Measurements from ENCODE around the gene PRSS50. TPM values are rescaled to one million over a fixed set of nuclear protein-coding genes. Genes with fewer than 3 reads are reported as not detected.

PRSS50 gene
- total RNA-seq, 1 donor from 2014 or later = not detected

DNA sequence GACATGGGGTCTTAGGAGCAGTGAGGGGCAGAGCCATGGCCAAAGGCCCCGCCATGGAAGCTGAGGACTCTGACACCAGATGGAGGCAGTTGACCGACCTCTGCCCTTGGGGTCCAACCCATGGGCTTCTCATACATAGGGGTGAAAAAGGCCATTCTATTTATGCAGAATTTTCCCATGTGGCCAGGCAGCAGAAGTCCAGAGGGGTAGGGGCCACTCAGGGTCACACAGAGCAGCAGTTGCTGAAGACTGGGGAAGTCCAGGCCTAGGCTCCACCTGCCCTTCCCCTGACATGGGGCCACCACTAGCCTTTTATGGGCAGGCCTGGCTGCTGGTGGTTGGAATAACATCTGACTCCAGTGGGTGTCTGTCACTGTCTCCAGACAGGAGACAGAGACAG, 6.4 kb downstream of the PRSS50 start:
- intact Hi-C loops (cut with DNase I) = no loop called here
- no peak for TF ChIP-seq POLR2AphosphoS5 (IDR thresholded peaks at IDR 0.05; ENCODE audit: insufficient read depth in 1 of 2, low read depth in 1 of 2)
- TF ChIP-seq POLR2A (IDR thresholded peaks at IDR 0.05) = no peak
- TF ChIP-seq, protein P1, sequence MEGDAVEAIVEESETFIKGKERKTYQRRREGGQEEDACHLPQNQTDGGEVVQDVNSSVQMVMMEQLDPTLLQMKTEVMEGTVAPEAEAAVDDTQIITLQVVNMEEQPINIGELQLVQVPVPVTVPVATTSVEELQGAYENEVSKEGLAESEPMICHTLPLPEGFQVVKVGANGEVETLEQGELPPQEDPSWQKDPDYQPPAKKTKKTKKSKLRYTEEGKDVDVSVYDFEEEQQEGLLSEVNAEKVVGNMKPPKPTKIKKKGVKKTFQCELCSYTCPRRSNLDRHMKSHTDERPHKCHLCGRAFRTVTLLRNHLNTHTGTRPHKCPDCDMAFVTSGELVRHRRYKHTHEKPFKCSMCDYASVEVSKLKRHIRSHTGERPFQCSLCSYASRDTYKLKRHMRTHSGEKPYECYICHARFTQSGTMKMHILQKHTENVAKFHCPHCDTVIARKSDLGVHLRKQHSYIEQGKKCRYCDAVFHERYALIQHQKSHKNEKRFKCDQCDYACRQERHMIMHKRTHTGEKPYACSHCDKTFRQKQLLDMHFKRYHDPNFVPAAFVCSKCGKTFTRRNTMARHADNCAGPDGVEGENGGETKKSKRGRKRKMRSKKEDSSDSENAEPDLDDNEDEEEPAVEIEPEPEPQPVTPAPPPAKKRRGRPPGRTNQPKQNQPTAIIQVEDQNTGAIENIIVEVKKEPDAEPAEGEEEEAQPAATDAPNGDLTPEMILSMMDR (IDR thresholded peaks at IDR 0.05) = no peak
- Histone ChIP-seq H3K27ac (no peak overlapping the region), H3K9me3 (no peaks in the 10 kb centered on the region), H3K4me3 (no peak overlapping the region), H3K27me3 (no peaks in the 10 kb centered on the region), H3K4me1 (peaks cover 7% of the 10 kb centered on the region), H3K36me3 (no peaks in the 10 kb centered on the region)
- no peak for DNase-seq (ENCODE audit: extremely low spot score in 2 of 2)

DNA sequence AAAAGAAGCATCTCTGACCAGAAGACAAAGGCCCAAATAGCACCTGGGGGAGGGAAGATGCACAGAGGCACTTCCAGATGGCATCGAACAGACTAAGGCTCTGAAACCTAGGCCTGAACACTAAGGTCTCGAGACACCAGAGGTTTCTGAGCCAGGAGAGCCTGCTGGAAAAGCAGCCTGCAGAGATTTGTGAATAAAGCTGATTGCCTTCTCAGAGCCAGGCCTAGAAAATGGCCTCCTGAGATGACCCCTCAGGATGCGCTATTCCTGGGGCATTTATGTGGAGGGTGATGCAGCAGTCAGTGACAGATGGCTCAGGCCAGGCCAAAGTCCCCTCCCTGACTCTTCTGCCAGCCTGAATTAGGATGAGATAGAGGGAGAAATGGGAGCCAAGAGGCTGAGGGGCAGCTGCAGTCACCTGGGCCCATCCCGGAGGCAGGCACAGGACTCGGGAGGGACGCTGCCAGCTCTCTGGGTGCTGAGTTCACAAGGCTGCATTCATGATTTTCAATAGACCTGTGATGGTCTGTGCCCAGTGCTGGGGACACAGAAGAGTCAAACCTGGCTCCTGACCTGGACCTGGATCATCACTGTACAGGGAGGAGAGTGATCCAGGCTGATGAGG, 6.9 kb downstream of the PRSS50 start:
- DNase-seq (ENCODE audit: extremely low spot score in 2 of 2) = no peak
- H3K27me3 ChIP-seq = no peaks in the 10 kb centered on the region
- TF ChIP-seq, protein P1 (IDR thresholded peaks at IDR 0.05) = no peak
- TF ChIP-seq POLR2AphosphoS5 (IDR thresholded peaks at IDR 0.05; ENCODE audit: insufficient read depth in 1 of 2, low read depth in 1 of 2) = no peak
- peaks cover 13% of the 10 kb centered on the region for H3K4me1 ChIP-seq
- H3K4me3 ChIP-seq = no peak overlapping the region
- H3K27ac ChIP-seq = no peak overlapping the region
- H3K9me3 ChIP-seq = no peaks in the 10 kb centered on the region
- no peaks in the 10 kb centered on the region for H3K36me3 ChIP-seq
- intact Hi-C loops (cut with DNase I) = no loop called here

DNA sequence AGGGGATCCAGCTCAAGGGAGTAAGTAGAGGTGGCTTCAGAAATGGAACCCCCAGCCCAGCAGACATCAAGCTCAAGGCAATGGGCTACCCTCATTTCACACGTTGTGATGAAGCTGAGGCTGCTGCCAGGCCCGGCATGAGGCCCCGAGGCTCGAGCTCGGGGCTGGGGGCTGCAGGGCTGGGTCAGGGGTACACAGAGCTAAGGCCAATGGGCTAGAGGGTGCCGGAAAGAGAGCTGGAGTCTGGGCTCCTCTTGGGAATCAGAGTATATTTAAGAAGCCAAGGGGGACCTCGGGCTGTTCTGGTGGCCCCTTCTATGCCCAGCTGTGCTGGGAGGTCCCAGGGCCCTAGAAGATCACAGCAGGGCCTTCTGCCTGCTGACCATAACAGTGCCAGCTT, 7.4 kb downstream of the PRSS50 start:
- Histone ChIP-seq H3K27me3 (no peaks in the 10 kb centered on the region), H3K4me3 (no peak overlapping the region), H3K4me1 (peaks cover 18% of the 10 kb centered on the region), H3K9me3 (no peaks in the 10 kb centered on the region), H3K36me3 (no peaks in the 10 kb centered on the region), H3K27ac (no peak overlapping the region)
- intact Hi-C loops (cut with DNase I) = no loop called here
- TF ChIP-seq POLR2AphosphoS5 (IDR thresholded peaks at IDR 0.05; ENCODE audit: insufficient read depth in 1 of 2, low read depth in 1 of 2) (no peak), POLR2A (IDR thresholded peaks at IDR 0.05) (no peak)
- TF ChIP-seq, protein P1 (IDR thresholded peaks at IDR 0.05) = no peak
- DNase-seq (ENCODE audit: extremely low spot score in 2 of 2) = no peak

DNA sequence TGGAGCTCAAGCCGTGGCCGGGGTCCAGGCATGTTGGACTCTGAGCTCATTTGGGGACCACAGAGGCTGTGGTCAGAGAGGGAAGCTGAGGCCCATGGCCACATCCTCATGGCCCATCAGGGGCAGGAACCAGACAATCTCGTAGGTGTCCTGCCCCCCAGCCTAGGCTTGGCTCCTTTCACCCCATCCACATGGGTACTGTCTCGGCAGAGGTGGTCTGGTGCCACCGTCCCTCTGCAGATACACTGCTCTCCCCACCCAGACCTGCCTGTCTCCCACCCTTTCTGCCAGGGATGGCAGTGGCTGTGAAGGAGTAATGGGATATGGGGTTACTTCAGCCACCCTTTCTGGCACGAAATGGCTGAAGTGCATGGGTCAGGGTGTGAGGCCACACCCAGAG, 7.9 kb downstream of the PRSS50 start:
- intact Hi-C loops (cut with DNase I) = loop anchor here (5.0 to 10.0 kb wide), 2 partner anchors 188 to 285 kb away; no protein-coding TSS in a partner anchor
- no peaks in the 10 kb centered on the region for H3K36me3 ChIP-seq
- H3K4me1 ChIP-seq = peaks cover 20% of the 10 kb centered on the region
- H3K27ac ChIP-seq = no peak overlapping the region
- H3K27me3 ChIP-seq = no peaks in the 10 kb centered on the region
- TF ChIP-seq, protein P1 (IDR thresholded peaks at IDR 0.05) = no peak
- no peak for TF ChIP-seq POLR2A (IDR thresholded peaks at IDR 0.05)
- no peak for TF ChIP-seq POLR2AphosphoS5 (IDR thresholded peaks at IDR 0.05; ENCODE audit: insufficient read depth in 1 of 2, low read depth in 1 of 2)
- H3K9me3 ChIP-seq = no peaks in the 10 kb centered on the region
- no peak overlapping the region for H3K4me3 ChIP-seq
- DNase-seq (ENCODE audit: extremely low spot score in 2 of 2) = no peak

DNA sequence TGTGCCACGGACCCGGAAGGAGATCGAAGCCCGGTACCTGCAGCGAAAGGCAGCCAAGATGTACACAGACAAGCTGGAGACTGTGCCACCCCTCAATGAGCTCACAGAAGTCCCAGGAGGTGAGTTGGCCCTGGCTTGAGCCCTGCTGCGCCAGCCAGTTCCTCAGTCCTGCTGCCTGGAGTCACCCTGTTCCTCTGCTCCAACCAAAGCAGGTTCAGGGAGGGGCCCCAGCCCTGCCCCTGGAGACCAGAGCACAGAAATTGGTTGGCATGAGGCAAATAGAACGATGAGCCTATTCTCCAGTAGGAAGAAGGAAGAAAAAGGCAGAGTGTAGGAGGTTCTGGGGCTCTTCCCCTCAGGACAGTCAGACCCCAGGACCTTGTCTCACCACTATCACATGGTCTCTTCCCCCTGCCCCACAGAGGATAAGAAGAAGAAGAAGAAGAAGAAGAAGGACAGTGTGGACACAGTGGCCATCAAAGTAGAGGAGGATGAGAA, 8.5 kb downstream of the PRSS50 start:
- peaks cover 20% of the 10 kb centered on the region for H3K4me1 ChIP-seq
- no peaks in the 10 kb centered on the region for H3K9me3 ChIP-seq
- H3K27me3 ChIP-seq = no peaks in the 10 kb centered on the region
- no peak overlapping the region for H3K4me3 ChIP-seq
- no peak for DNase-seq (ENCODE audit: extremely low spot score in 2 of 2)
- H3K36me3 ChIP-seq = no peaks in the 10 kb centered on the region
- TF ChIP-seq POLR2AphosphoS5 (IDR thresholded peaks at IDR 0.05; ENCODE audit: insufficient read depth in 1 of 2, low read depth in 1 of 2) (no peak), POLR2A (IDR thresholded peaks at IDR 0.05) (no peak)
- TF ChIP-seq, protein P1 (IDR thresholded peaks at IDR 0.05) = no peak
- intact Hi-C loops (cut with DNase I) = loop anchor here (5.0 to 10.0 kb wide), 2 partner anchors 188 to 286 kb away; no protein-coding TSS in a partner anchor
- H3K27ac ChIP-seq = no peak overlapping the region

Data from vagina (tissue), 2 donors.